ENCODE data around the gene CCDC154. TPM values are rescaled to one million over a fixed set of nuclear protein-coding genes. Genes with fewer than 3 reads are reported as not detected.

Gene CCDC154
- total and polyA plus RNA-seq, 10 of the 15 experiments (the other 5 are each of a cell fraction or from before 2014, with no cell fraction given) = 0.06 to 0.26 (median 0.25) TPM; not detected in 7

GRCh38 chr16:1433263-1433560, 11.1 kb downstream of the CCDC154 start:
- Histone ChIP-seq H3K9me3 (replicated peaks; ENCODE audit: control insufficient read depth, insufficient read depth, low read length) (no peaks in the 10 kb centered on the region), H4K20me1 (ENCODE audit: control insufficient read depth, insufficient read depth) (no peaks in the 10 kb centered on the region; the same call in 1 of the 2 replicates), H3K36me3 (ENCODE audit: control insufficient read depth in 2 of 2, insufficient read depth in 2 of 2, low read length in 1 of 2) (no peaks in the 10 kb centered on the region), H3K4me1 (ENCODE audit: control insufficient read depth, insufficient read depth, low read length) (no peaks in the 10 kb centered on the region), H3K4me2 (ENCODE audit: control insufficient read depth, insufficient read depth) (no peak overlapping the region), H2AFZ (ENCODE audit: control insufficient read depth, low read depth, low read length) (no peak overlapping the region), H3K27me3 (replicated peaks in 1 of 2; ENCODE audit: control insufficient read depth in 2 of 2, insufficient read depth in 2 of 2, low read length in 1 of 2) (peaks cover 0 to 10% of the 10 kb centered on the region in 2 experiments), H3K4me3 (no peak overlapping the region), H3K79me2 (ENCODE audit: control insufficient read depth, insufficient read depth, low read length) (no peaks in the 10 kb centered on the region), H3K9ac (ENCODE audit: control insufficient read depth, insufficient read depth, low read length) (no peak overlapping the region), H3K27ac (ENCODE audit: control insufficient read depth, insufficient read depth) (no peak overlapping the region)
- TF ChIP-seq ESRRA (IDR thresholded peaks at IDR 0.05; ENCODE audit: low read length) = no peak
- no peak for TF ChIP-seq NR2F1 (conservative IDR thresholded peaks at IDR 0.05)
- no peak for TF ChIP-seq ZNF622 (IDR thresholded peaks at IDR 0.05)
- no peak for TF ChIP-seq SMAD5 (IDR thresholded peaks at IDR 0.05; ENCODE audit: low read depth)
- TF ChIP-seq NFIC (IDR thresholded peaks at IDR 0.05; ENCODE audit: low read depth, low read length) = no peak
- TF ChIP-seq ZNF274 (IDR thresholded peaks at IDR 0.05; ENCODE audit: insufficient read depth, insufficient read length) = no peak
- TF ChIP-seq NRF1 (conservative IDR thresholded peaks at IDR 0.05; ENCODE audit: low read depth, low read length) = no peak
- TF ChIP-seq YY1 (IDR thresholded peaks at IDR 0.05; ENCODE audit: low read depth, low read length) = no peak
- TF ChIP-seq STAT3 (IDR thresholded peaks at IDR 0.05; ENCODE audit: low read depth, low read length) = no peak
- no peak for TF ChIP-seq TARDBP (IDR thresholded peaks at IDR 0.05; ENCODE audit: borderline replicate concordance)
- TF ChIP-seq ETV6 (conservative IDR thresholded peaks at IDR 0.05 in 1 of 2, IDR thresholded peaks at IDR 0.05 in 1 of 2; ENCODE audit: borderline replicate concordance in 1 of 2, low read depth in 1 of 2) = no peak
- DNase-seq (ENCODE audit: low read depth, low spot score) (no peak), FAIRE-seq (no peak), ATAC-seq (no peak)
- BruUV-seq (replicated peaks) = no TSS peak
- in situ Hi-C loops (cut with MboI) = no loop called here
- ChIA-PET POLR2A (no interaction called here), SMC1A (ENCODE audit: uncharacterized antibody, unreplicated experiment) (no interaction called here), RAD21 (ENCODE audit: unreplicated experiment) (interaction anchor here (0.7 kb wide), 1 partner anchor 8 kb away, joined by 3 read pairs; no protein-coding TSS in a partner anchor), CTCF (no interaction called here)
- intact Hi-C loops (cut with micrococcal nuclease; ENCODE audit: unreplicated experiment) = no loop called here
- WGBS (ENCODE audit: insufficient coverage, insufficient replicate concordance, low lambda C conversion rate, missing lambda C conversion rate) = 71% methylated on average over 14 of the region's 14 CpGs

Measured in GM12878 (cell line).